GM10266 (cell line): ENCODE measurements around the gene IGFBP3.
A peak's percentile ranks its signal among the peaks of the same experiment; 100 is the strongest.

ENCODE experiments used
- DNase-seq: peaks from one replicate; pipeline ENCODE4 v3.0.0; 2012; ENCODE audit errors: extremely low spot score
- TF ChIP-seq, protein P1 (sequence below): IDR thresholded peaks from 2 replicates; pipeline ENCODE4 v1.5.1; 2012; ENCODE audit warnings: mild to moderate bottlenecking, low read depth; ENCODE audit not compliant: control insufficient read depth, insufficient read depth; ENCODE audit errors: missing control alignments

Gene IGFBP3

DNA sequence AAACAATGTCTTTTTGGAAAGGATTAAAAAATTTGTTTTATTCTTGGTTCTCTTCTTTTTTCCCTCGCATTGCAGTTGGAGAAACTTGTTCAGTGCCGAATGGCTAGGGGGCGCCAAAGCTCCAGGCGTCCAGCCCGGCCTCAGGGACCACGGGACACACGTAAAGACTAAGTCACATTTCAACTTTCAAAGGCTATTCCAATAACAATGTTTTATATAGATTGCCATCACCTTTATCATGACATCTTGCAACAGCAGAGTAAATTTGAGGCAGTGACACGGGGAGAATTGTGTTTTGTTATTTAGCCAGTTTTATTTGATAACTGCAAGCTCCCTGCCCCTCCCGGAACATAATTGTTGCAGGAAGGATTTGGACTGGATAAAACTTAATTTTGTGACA, 2.2 kb upstream of the IGFBP3 start:
- peak; percentile 66 for DNase-seq
- TF ChIP-seq, protein P1, sequence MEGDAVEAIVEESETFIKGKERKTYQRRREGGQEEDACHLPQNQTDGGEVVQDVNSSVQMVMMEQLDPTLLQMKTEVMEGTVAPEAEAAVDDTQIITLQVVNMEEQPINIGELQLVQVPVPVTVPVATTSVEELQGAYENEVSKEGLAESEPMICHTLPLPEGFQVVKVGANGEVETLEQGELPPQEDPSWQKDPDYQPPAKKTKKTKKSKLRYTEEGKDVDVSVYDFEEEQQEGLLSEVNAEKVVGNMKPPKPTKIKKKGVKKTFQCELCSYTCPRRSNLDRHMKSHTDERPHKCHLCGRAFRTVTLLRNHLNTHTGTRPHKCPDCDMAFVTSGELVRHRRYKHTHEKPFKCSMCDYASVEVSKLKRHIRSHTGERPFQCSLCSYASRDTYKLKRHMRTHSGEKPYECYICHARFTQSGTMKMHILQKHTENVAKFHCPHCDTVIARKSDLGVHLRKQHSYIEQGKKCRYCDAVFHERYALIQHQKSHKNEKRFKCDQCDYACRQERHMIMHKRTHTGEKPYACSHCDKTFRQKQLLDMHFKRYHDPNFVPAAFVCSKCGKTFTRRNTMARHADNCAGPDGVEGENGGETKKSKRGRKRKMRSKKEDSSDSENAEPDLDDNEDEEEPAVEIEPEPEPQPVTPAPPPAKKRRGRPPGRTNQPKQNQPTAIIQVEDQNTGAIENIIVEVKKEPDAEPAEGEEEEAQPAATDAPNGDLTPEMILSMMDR = peak; percentile 88

DNA sequence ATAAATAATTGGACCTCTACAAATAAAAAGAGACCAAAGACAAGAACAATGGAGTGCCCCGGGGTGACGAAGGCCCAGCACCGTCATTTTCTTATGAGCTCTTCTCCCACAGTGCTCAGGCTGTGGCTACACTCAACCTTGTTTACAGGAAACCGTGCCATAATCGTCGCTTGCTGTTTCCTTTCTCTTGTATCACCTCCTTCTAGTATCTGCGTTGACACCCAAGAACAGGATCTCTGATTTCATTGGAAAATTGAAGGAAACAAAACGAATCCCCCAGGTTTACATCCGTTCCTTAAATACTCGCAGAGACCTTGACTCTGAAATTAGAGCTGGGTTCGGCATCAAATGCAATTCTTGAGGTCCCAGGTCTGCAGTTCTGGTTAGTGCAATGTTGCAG, 1.7 kb upstream of the IGFBP3 start:
- TF ChIP-seq, protein P1 = peak; percentile 22
- DNase-seq = no peak

DNA sequence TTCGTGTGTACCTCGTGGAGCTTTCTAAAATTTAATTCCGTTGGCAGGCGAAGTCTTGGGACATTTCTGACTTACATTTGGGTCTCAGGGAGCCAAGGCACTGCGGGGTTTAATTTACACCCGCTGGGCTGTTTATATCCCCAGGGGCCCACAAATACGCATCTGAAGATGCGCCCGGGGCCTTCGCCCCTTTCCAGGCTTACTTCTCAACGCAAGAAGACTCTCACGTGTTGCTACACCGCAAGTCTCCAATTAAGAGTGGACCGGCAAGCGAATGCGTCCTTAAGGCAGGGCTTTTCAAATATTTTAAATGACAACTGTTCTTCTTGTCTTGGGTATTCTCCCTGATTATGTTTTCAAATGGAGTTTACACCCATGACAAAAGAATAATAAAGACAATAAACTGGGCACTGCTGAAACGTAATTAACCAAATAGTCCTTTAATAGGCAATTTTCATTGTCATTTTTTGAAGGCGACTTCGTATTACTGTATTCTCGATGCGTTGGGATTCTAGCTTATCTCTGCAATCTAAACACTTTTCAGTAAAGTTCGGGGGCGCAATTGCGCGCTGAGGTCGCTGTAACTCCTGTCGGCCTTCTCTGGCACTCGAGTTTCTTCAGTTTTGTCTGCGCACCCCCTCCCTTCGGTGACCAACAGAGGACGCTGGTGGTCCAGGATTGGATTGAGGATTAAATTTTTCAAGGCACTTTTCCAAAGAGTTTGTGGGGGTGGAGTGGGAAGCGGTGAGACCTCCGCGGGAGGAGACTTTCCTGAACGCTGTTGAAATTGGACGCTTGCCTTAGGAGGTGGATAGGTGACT, 837 bp upstream of the IGFBP3 start:
- peak; percentile 34 for DNase-seq
- TF ChIP-seq, protein P1 = peak; percentile 51

GRCh38 chr7:45921381-45921698, 268 bp upstream of the IGFBP3 start:
- DNase-seq = no peak
- TF ChIP-seq, protein P1 = no peak

DNA sequence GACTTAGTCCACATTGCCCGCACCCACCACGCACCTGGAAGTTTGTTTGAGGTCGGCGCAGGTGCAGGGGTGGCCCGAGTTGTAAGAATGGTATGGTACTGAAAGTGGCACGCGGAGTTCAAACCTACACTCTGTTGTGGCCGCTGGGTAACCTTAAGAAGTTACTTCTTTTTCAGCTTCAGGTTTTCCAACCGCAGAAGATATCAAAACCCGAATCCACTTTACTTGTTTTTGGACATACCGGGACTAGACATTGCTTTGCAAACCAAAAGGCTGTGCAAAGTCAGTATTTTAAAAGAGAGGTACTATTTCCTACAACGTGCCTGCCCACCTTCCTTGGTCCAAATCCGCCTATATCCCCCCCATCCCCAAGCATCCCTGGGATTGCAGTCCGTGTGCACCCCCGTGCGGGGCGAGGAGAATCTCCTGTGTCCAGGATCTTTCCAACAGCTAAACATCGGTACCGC, 1.0 kb downstream of the IGFBP3 start:
- TF ChIP-seq, protein P1 = no peak
- no peak for DNase-seq

DNA sequence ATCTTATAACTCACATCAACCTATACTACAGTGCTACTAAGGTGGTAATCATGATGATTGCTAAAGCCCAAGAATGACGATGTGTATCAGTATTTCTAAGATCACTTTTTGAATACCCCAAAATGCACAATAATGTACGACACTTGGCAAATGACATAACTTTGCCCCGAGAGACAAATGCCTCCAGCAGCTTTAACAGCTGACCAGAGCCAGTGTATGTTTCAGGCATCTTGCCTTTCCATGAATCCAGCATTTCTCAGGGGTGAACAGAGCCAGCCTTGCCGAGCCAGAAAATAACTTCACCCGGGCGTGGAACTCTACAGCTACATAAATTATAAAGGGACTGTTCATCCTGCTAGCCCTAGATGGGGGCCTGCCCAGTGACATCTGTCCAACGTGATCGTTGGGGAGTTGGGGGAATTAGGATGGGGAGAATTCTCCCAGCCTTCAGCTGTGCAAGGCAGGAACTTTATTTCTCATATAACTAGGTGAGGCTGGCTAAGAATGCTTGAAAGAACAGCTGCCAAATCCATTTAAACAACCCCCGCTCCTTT, 1.8 kb downstream of the IGFBP3 start:
- DNase-seq = no peak
- TF ChIP-seq, protein P1 = no peak

DNA sequence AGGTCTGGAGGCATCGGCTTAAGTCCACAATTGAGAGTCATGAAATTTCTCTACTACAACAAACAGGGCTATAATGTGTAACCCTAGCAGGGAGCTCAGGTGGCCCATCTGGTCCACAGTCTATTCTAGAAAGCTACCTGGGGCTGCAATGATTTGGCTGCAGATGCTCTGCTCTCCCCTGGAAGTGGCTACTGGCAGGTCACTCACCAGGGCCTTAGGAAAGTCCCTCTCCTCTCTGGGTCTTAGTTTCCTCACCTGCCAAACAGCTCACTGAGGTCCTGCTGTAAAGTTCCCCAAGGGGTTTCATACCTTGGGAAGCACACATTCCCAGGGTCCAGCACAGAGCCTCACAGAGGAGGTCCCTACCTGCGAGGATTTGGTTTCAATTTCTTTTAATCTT, 2.5 kb downstream of the IGFBP3 start:
- TF ChIP-seq, protein P1 = no peak
- no peak for DNase-seq
